Ectodermal cell (in vitro differentiated cells): ENCODE data around the gene SGPL1.
"Not testable (repeated sequence)": the region's sequence is repeated elsewhere in the genome, so short reads cannot be mapped to it uniquely, and the experiment has no call there.

ENCODE experiments used
- H3K27ac ChIP-seq: 2 replicates; pipeline ENCODE4 v1.7.0; 2013; ENCODE audit warnings: mild to moderate bottlenecking, low read depth, low read length; ENCODE audit not compliant: insufficient read depth, poor library complexity, severe bottlenecking
- H3K27me3 ChIP-seq: 2 replicates; pipeline ENCODE4 v1.7.0; 2013; ENCODE audit warnings: mild to moderate bottlenecking, low read length; ENCODE audit not compliant: insufficient read depth, control insufficient read depth, poor library complexity, severe bottlenecking
- H3K36me3 ChIP-seq: one replicate; pipeline ENCODE4 v1.7.0; 2013; ENCODE audit warnings: low read length; ENCODE audit not compliant: control insufficient read depth, insufficient read depth
- H3K4me1 ChIP-seq: one replicate; pipeline ENCODE4 v1.7.0; 2013; ENCODE audit warnings: low read length; ENCODE audit not compliant: control insufficient read depth, insufficient read depth
- H3K4me3 ChIP-seq: 2 replicates; pipeline ENCODE4 v1.7.0; 2013; ENCODE audit warnings: low read depth, low read length, control low read depth; ENCODE audit not compliant: insufficient read depth
- H3K9me3 ChIP-seq: 2 replicates; pipeline ENCODE4 v1.7.0; 2013; ENCODE audit warnings: mild to moderate bottlenecking, low read length, moderate library complexity; ENCODE audit not compliant: control insufficient read depth
- WGBS, 2 experiments: methylation state at CpG; one replicate each; pipeline ENCODE4 v1.1.7; 2013; ENCODE audit warnings: missing lambda C conversion rate in 2 of 2; 5-methylcytosine and 5-hydroxymethylcytosine counted together

The SGPL1 gene

DNA sequence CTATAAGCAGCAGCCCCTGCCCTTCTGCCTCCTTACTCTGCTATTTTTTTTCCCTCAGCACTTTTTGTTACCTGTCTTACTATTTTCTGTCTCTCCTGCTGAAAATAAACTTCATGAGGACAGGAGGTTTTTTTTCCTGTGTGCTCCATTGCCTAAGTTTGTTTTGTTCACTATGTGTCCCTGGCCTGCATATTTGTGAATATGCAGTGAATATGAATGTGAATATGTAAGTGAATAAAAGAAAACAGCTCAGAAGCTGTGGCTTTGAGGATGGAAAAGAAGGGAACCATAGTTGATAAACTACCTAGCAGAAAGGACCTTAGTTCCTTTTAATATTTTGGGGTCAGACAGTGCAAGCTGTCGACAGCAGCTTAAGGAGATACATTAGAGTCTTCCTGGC is 37.7 kb downstream of the SGPL1 start:
- H3K36me3 ChIP-seq: peaks cover 25% of the 10 kb centered on the region
- H3K4me1 ChIP-seq: no peaks in the 10 kb centered on the region
- no peak overlapping the region for H3K4me3 ChIP-seq
- WGBS, 2 experiments: 94 to 97% methylated on average over 1 of the region's 1 CpG
- no peaks in the 10 kb centered on the region for H3K9me3 ChIP-seq
- no peak overlapping the region for H3K27ac ChIP-seq
- no peaks in the 10 kb centered on the region for H3K27me3 ChIP-seq

DNA sequence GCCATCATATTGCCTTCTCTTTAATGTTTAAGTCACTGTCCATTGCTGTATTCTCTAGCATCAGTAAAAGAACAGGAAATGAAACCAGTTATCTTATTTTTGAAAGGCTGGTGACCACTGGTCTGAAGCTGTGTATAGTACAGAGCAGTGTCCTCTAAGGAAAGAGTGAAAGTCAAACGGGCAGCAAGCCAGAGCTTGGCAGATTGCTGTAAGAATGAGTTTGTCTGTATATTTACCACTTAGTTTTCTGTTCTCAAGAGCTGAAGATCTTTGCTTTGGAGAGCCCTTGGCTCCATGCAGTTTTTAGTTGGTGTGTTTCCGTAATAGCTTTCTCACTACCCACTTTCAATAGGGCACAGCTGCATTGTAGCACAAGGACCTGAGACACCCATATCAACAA is 40.7 kb downstream of the SGPL1 start:
- no peaks in the 10 kb centered on the region for H3K4me1 ChIP-seq
- no peaks in the 10 kb centered on the region for H3K9me3 ChIP-seq
- peaks cover 31% of the 10 kb centered on the region for H3K36me3 ChIP-seq
- no peak overlapping the region for H3K4me3 ChIP-seq
- H3K27ac ChIP-seq: no peak overlapping the region
- WGBS, 2 experiments: 94 to 97% methylated on average over 2 of the region's 2 CpGs
- H3K27me3 ChIP-seq: no peaks in the 10 kb centered on the region

DNA sequence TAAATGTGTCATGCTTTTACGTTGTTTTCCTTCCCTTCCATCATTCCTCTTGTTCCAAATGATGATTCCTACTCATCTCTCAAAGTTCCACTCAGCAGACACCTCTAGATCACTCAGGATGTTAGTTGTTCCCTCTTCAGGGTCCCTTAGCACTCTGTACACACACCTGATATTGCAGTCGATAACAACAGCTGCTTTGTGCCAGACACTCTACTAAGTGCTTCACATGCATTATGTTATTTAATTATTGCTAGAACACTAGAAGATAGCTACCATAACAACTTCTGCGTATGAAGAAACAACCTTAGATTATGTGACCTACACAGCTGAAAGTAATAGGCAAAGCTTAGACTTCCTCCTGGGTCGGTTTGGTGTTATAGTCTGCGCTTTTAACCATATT is 43.0 kb downstream of the SGPL1 start:
- Histone ChIP-seq H3K4me3 (no peak overlapping the region), H3K36me3 (peaks cover 32% of the 10 kb centered on the region), H3K27ac (no peak overlapping the region), H3K9me3 (no peaks in the 10 kb centered on the region), H3K4me1 (no peaks in the 10 kb centered on the region), H3K27me3 (no peaks in the 10 kb centered on the region)
- 92 to 97% methylated on average over 5 of the region's 5 CpGs for WGBS, 2 experiments

GRCh38 chr10:70861495-70862197 is 45.9 kb downstream of the SGPL1 start:
- WGBS, 2 experiments: 95 to 97% methylated on average over 42 of the region's 42 CpGs

DNA sequence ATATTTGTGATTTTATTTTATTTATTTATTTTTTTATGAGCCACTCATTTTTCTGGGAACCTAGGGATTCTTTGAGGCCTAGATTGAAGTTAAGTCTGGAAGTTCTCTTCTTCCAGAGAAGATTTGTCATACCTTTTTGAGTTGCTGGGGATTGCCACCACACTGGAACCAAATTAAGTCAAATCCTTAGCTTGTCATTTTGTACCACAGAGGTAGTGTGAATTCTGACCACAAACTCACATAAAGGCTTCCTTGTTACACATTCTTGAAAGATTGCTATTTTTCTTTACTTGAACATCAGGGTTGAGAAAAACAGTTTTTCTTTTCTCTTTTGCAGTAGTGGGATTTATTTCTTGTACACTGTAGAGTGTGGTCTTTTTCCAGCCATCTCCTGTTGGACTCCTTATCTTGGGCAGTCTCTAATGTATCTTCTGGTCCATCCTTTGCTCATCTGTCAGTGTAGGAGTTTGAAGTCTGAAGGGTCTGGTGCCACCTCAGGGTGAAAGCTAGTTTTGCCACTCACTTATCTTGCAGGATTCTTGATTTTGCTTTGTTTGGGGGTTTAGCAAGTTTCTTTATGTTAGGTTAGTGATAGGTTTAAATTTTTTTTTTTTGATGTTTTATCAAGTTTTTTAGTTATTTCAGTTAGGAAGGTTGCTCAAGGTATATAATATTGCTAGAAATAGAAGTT is 47.9 kb downstream of the SGPL1 start:
- Histone ChIP-seq H3K9me3 (no peaks in the 10 kb centered on the region), H3K27ac (no peak overlapping the region), H3K27me3 (no peaks in the 10 kb centered on the region), H3K4me3 (no peak overlapping the region), H3K36me3 (peaks cover 15% of the 10 kb centered on the region), H3K4me1 (no peaks in the 10 kb centered on the region)

More at GRCh38 chr10:70861495-70862197, 45.9 kb downstream of the SGPL1 start:
- peaks cover 31% of the 10 kb centered on the region for H3K36me3 ChIP-seq
- not testable (repeated sequence) for H3K9me3 ChIP-seq, H3K27ac ChIP-seq, H3K27me3 ChIP-seq, H3K4me1 ChIP-seq, H3K4me3 ChIP-seq

DNA sequence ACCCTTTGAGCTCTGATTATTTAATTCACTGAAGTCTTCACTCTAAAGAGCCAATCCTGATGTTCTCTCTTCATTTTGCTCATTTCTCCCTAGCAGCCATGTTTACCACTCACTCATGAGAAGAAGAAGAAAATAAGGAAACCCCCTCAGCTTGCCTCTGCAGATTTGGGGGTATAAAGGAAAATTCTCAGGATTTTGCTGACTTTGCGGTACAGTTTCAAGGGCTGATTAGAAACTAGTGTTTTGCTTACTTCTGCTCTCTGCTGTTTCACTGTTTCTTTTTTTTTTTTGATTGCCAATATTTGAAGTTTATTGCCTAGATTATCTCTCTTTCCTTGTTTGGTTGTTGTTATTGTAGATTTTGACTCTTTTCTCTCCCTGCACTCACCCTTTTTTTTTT is 49.2 kb downstream of the SGPL1 start:
- WGBS, 2 experiments: 89 to 95% methylated on average over 1 of the region's 1 CpG
- Histone ChIP-seq H3K27me3 (no peaks in the 10 kb centered on the region), H3K4me3 (no peak overlapping the region), H3K9me3 (no peaks in the 10 kb centered on the region), H3K36me3 (peaks cover 17% of the 10 kb centered on the region), H3K4me1 (no peaks in the 10 kb centered on the region), H3K27ac (no peak overlapping the region)

- H3K36me3 ChIP-seq: peaks cover 12% of the 10 kb centered on the region
- H3K27me3 ChIP-seq: no peaks in the 10 kb centered on the region
- H3K4me1 ChIP-seq: no peaks in the 10 kb centered on the region
- H3K4me3 ChIP-seq: no peak overlapping the region
- no peaks in the 10 kb centered on the region for H3K9me3 ChIP-seq
- WGBS, 2 experiments: 92 to 93% methylated on average over 4 of the region's 4 CpGs
- H3K27ac ChIP-seq: no peak overlapping the region
Observed at GRCh38 chr10:70866424-70866823, 50.7 kb downstream of the SGPL1 start.

DNA sequence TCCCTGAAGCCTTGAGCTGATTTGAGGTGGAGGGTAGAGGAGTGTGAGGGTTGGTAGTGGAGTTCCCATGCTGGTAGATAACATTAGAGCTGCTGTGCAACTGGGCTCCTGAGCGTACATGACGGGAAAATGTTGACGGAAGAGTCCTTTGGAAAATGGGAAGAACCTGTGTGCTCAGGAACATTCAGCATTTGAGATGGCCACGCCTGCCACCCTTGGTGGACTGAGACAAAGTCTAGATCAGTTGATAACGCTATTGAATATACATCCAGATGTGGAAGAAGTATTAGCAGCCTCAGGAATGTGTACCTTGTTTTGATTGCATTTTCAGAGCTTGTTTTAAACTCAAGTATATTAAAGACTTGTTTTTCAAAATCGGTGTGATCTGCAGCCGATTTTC is 56.5 kb downstream of the SGPL1 start:
- no peak overlapping the region for H3K27ac ChIP-seq
- peaks cover 23% of the 10 kb centered on the region for H3K36me3 ChIP-seq
- no peaks in the 10 kb centered on the region for H3K4me1 ChIP-seq
- no peaks in the 10 kb centered on the region for H3K9me3 ChIP-seq
- no peaks in the 10 kb centered on the region for H3K27me3 ChIP-seq
- H3K4me3 ChIP-seq: no peak overlapping the region
- whole genome bisulfite sequencing, 2 experiments: 95% methylated on average over 7 of the region's 7 CpGs

- WGBS, 2 experiments: 84 to 86% methylated on average over 7 of the region's 7 CpGs
- Histone ChIP-seq H3K27ac (no peak overlapping the region), H3K4me3 (no peak overlapping the region), H3K36me3 (peaks cover 27% of the 10 kb centered on the region), H3K4me1 (no peaks in the 10 kb centered on the region), H3K9me3 (no peaks in the 10 kb centered on the region), H3K27me3 (no peaks in the 10 kb centered on the region)
Observed at GRCh38 chr10:70874061-70874460, 58.3 kb downstream of the SGPL1 start.

- H3K36me3 ChIP-seq: peaks cover 16% of the 10 kb centered on the region
- H3K9me3 ChIP-seq: no peaks in the 10 kb centered on the region
- no peaks in the 10 kb centered on the region for H3K4me1 ChIP-seq
- no peak overlapping the region for H3K27ac ChIP-seq
- H3K4me3 ChIP-seq: no peak overlapping the region
- 96% methylated on average over 1 of the region's 1 CpG for WGBS, 2 experiments
- H3K27me3 ChIP-seq: no peaks in the 10 kb centered on the region
Observed at GRCh38 chr10:70879207-70879606, 63.5 kb downstream of the SGPL1 start.
